ENCODE results near the gene BRSK1.

GRCh38 chr19:55258476-55258827 is 25.3 kb upstream of the BRSK1 start:
- no peak for TF ChIP-seq SP1 (IDR thresholded peaks at IDR 0.05)
- no peak for TF ChIP-seq FOXM1 (IDR thresholded peaks at IDR 0.05; ENCODE audit: borderline replicate concordance)
- TF ChIP-seq FOXA1 (IDR thresholded peaks at IDR 0.05), result no peak
- TF ChIP-seq TARDBP (IDR thresholded peaks at IDR 0.05), result no peak
